H9 (cell line): Measurements from ENCODE around the gene HIPK1. TPM values are rescaled to one million over a fixed set of nuclear protein-coding genes. Genes with fewer than 3 reads are reported as not detected.

Source experiments
- DNase-seq: peaks from one replicate; pipeline ENCODE4 v3.0.0-alpha.2; 2017
- H2AFZ ChIP-seq: one replicate; pipeline ENCODE4 v1.6.1; 2013; ENCODE audit warnings: mild to moderate bottlenecking, low read length, control low read depth, moderate library complexity
- H2AK5ac ChIP-seq: 2 replicates; pipeline ENCODE4 v1.6.1; 2013; ENCODE audit warnings: low read length, control low read depth, mixed read lengths; ENCODE audit not compliant: insufficient read length
- H2BK120ac ChIP-seq: one replicate; pipeline ENCODE4 v1.6.1; 2013; ENCODE audit warnings: low read depth, mild to moderate bottlenecking, low read length, control low read depth, inconsistent platforms; ENCODE audit not compliant: poor library complexity, severe bottlenecking
- H2BK12ac ChIP-seq: 2 replicates; pipeline ENCODE4 v1.6.1; 2013; ENCODE audit warnings: low read length, control low read depth, mixed read lengths, low read depth; ENCODE audit not compliant: insufficient read length
- H2BK15ac ChIP-seq: 2 replicates; pipeline ENCODE4 v1.6.1; 2013; ENCODE audit warnings: low read depth, low read length, control low read depth
- H2BK20ac ChIP-seq: one replicate; pipeline ENCODE4 v1.6.1; 2013; ENCODE audit warnings: low read depth, mild to moderate bottlenecking, low read length, control low read depth, inconsistent platforms; ENCODE audit not compliant: poor library complexity, severe bottlenecking
- H2BK5ac ChIP-seq: 2 replicates; pipeline ENCODE4 v1.6.1; 2013; ENCODE audit warnings: low read length, control low read depth, mixed read lengths; ENCODE audit not compliant: insufficient read length
- H3K14ac ChIP-seq: 2 replicates; pipeline ENCODE4 v1.6.1; 2013; ENCODE audit warnings: low read length, control low read depth; ENCODE audit not compliant: insufficient read depth
- H3K18ac ChIP-seq: 2 replicates; pipeline ENCODE4 v1.6.1; 2013; ENCODE audit warnings: low read depth, mild to moderate bottlenecking, mixed read lengths, low read length, control low read depth; ENCODE audit not compliant: insufficient read length
- H3K23ac ChIP-seq: 2 replicates; pipeline ENCODE4 v1.6.1; 2013; ENCODE audit warnings: low read length, control low read depth, mixed read lengths, low read depth; ENCODE audit not compliant: insufficient read length
- H3K23me2 ChIP-seq: 2 replicates; pipeline ENCODE4 v1.6.1; 2013; ENCODE audit warnings: low read depth, mild to moderate bottlenecking, mixed read lengths, low read length, control low read depth; ENCODE audit not compliant: insufficient read length, poor library complexity, severe bottlenecking
- H3K27ac ChIP-seq: 2 replicates; pipeline ENCODE4 v1.5.1; 2013; ENCODE audit warnings: low read length, control low read depth, mixed read lengths, low read depth; ENCODE audit not compliant: insufficient read length
- H3K27me3 ChIP-seq: 2 replicates; pipeline ENCODE4 v1.6.1; 2013; ENCODE audit warnings: low read length, control low read depth, inconsistent platforms; ENCODE audit not compliant: insufficient read depth
- H3K4ac ChIP-seq: 2 replicates; pipeline ENCODE4 v1.6.1; 2013; ENCODE audit warnings: low read depth, mild to moderate bottlenecking, control low read depth, inconsistent platforms, low read length, moderate library complexity
- H3K4me1 ChIP-seq: 2 replicates; pipeline ENCODE4 v1.6.1; 2013; ENCODE audit warnings: low read length, control low read depth, inconsistent platforms; ENCODE audit not compliant: insufficient read depth
- H3K4me2 ChIP-seq: 2 replicates; pipeline ENCODE4 v1.6.1; 2013; ENCODE audit warnings: low read length, control low read depth, mixed read lengths; ENCODE audit not compliant: insufficient read length, insufficient read depth
- H3K56ac ChIP-seq: 2 replicates; pipeline ENCODE4 v1.6.1; 2013; ENCODE audit warnings: low read depth, mild to moderate bottlenecking, mixed read lengths, low read length, control low read depth; ENCODE audit not compliant: insufficient read length
- H3K79me1 ChIP-seq: 2 replicates; pipeline ENCODE4 v1.6.1; 2013; ENCODE audit warnings: low read depth, mild to moderate bottlenecking, moderate library complexity, low read length, control low read depth, inconsistent platforms; ENCODE audit not compliant: insufficient read depth, poor library complexity, severe bottlenecking
- H3K79me2 ChIP-seq: 2 replicates; pipeline ENCODE4 v1.6.1; 2013; ENCODE audit warnings: low read length, control low read depth, inconsistent platforms; ENCODE audit not compliant: insufficient read depth
- H3K9ac ChIP-seq: 2 replicates; pipeline ENCODE4 v1.6.1; 2013; ENCODE audit warnings: low read length, control low read depth, mixed read lengths; ENCODE audit not compliant: insufficient read length; ENCODE audit errors: extremely low read depth
- H3K9me3 ChIP-seq: one replicate; pipeline ENCODE4 v1.6.1; 2013; ENCODE audit warnings: low read depth, low read length, inconsistent platforms; ENCODE audit not compliant: control insufficient read depth
- H3T11ph ChIP-seq: one replicate; pipeline ENCODE4 v1.6.1; 2013; ENCODE audit warnings: mild to moderate bottlenecking, low read length, control low read depth, inconsistent platforms
- H4K20me1 ChIP-seq: one replicate; pipeline ENCODE4 v1.6.1; 2013; ENCODE audit not compliant: control insufficient read depth, insufficient read length, insufficient read depth
- H4K5ac ChIP-seq: 2 replicates; pipeline ENCODE4 v1.6.1; 2013; ENCODE audit warnings: low read depth, mild to moderate bottlenecking, mixed read lengths, low read length, control low read depth; ENCODE audit not compliant: insufficient read length
- H4K8ac ChIP-seq: replicated peaks from 2 replicates; pipeline ENCODE4 v1.6.1; 2013; ENCODE audit warnings: low read length, control low read depth, mixed read lengths, low read depth; ENCODE audit not compliant: insufficient read length
- H4K91ac ChIP-seq: 2 replicates; pipeline ENCODE4 v1.6.1; 2013; ENCODE audit warnings: low read depth, mild to moderate bottlenecking, moderate library complexity, mixed read lengths, low read length, control low read depth; ENCODE audit not compliant: insufficient read length
- H3K27ac Mint-ChIP-seq, 3 experiments: 2 replicates in 2 of 3; 3 replicates in 1 of 3; pipeline ENCODE4 v1.8.0; 2020 to 2021; ENCODE audit warnings: mixed read lengths in 3 of 3, mild to moderate bottlenecking in 1 of 3, moderate library complexity in 1 of 3
- H3K27me3 Mint-ChIP-seq: 2 replicates; pipeline ENCODE4 v1.8.0; 2021; ENCODE audit warnings: low read depth, mild to moderate bottlenecking, moderate library complexity, mixed read lengths
- H3K36me3 Mint-ChIP-seq, 3 experiments: 2 replicates in 2 of 3; 3 replicates in 1 of 3; pipeline ENCODE4 v1.8.0; 2020 to 2021; ENCODE audit warnings: low read depth in 3 of 3, mixed read lengths in 3 of 3; ENCODE audit not compliant: insufficient read depth in 1 of 3
- H3K4me1 Mint-ChIP-seq, 2 experiments: 2 replicates each; pipeline ENCODE4 v1.8.0; 2020; ENCODE audit warnings: mixed read lengths in 2 of 2
- H3K4me3 Mint-ChIP-seq, 2 experiments: 2 replicates in 1 of 2; 3 replicates in 1 of 2; pipeline ENCODE4 v1.8.0; 2020 to 2021; ENCODE audit warnings: mild to moderate bottlenecking in 2 of 2, mixed read lengths in 2 of 2, moderate library complexity in 1 of 2
- H3K9me3 Mint-ChIP-seq, 2 experiments: 2 replicates in 1 of 2; 3 replicates in 1 of 2; pipeline ENCODE4 v1.8.0; 2020; ENCODE audit warnings: mild to moderate bottlenecking in 2 of 2, mixed read lengths in 2 of 2, moderate library complexity in 1 of 2
- WGBS: extraction: QIAGEN DNeasy Blood & Tissue Kit; methylation state at CpG from one replicate; pipeline ENCODE4 v1.1.7; 2013; ENCODE audit warnings: missing lambda C conversion rate, low lambda C conversion rate, mixed read lengths; ENCODE audit not compliant: insufficient read length; ENCODE audit errors: extremely low coverage; 5-methylcytosine and 5-hydroxymethylcytosine counted together
- total RNA-seq: library from RNA; stranded (reverse); gene quantifications from 2 replicates; pipeline ENCODE4 v1.2.1, GENCODE V29; 2021
- TF ChIP-seq, protein P1 (sequence below): fragments of 200-600 bp; sonication (generic); conservative IDR thresholded peaks from 3 replicates; pipeline ENCODE4 v1.8.0; 2021; ENCODE audit warnings: antibody characterized with exemption, mild to moderate bottlenecking

HIPK1 gene
- total RNA-seq, 1 experiment from 2014 or later: 65.7 TPM

DNA sequence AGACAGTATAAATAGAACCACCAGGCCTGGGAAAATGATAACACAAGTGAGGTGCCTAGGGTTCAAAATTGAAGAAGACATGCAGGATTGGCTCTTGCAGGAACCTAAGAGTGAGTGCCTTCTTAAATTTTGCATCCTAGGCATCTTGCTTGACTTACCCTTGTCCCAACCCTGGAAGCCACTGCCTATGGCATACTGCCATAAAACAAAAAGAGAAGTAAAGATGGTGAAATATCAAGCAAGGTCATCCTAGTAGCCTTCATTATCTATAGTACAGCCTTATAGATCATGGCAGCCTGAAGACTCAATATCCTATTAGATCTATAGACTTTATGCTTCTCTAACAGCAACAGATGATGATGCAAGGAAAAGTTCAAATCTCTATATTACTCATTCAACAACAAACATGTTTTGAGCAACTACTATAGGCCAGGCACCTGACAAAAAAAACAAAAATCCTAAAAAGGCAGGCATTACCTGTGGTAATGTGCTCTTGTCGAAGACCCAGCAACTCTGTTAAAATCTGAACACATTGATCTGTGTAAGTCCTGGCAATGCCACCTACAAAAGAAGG is 30.8 kb upstream of the HIPK1 start:
- no peak overlapping the region for H3K27ac Mint-ChIP-seq
- Histone ChIP-seq H2BK5ac (no peak overlapping the region), H3K79me2 (no peaks in the 10 kb centered on the region), H2BK15ac (no peak overlapping the region), H3T11ph (no peak overlapping the region), H2AK5ac (no peak overlapping the region), H4K20me1 (no peaks in the 10 kb centered on the region), H3K56ac (no peak overlapping the region), H3K9ac (no peak overlapping the region), H3K27ac (no peak overlapping the region), H2BK20ac (no peak overlapping the region), H3K79me1 (no peaks in the 10 kb centered on the region), H3K9me3 (no peaks in the 10 kb centered on the region), H2BK120ac (no peak overlapping the region), H4K8ac (no peak overlapping the region), H3K4ac (no peak overlapping the region), H3K23me2 (no peaks in the 10 kb centered on the region), H3K18ac (no peak overlapping the region), H2AFZ (no peak overlapping the region), H3K27me3 (no peaks in the 10 kb centered on the region), H3K4me1 (no peaks in the 10 kb centered on the region), H4K5ac (no peak overlapping the region), H2BK12ac (no peak overlapping the region), H3K23ac (no peak overlapping the region), H3K4me2 (no peak overlapping the region), H3K14ac (no peak overlapping the region), H4K91ac (no peak overlapping the region)
- no peaks in the 10 kb centered on the region for H3K9me3 Mint-ChIP-seq
- peaks cover 2 to 31% (median 21%) of the 10 kb centered on the region in 3 experiments; a peak in 4 of 7 replicates for H3K36me3 Mint-ChIP-seq
- peaks cover 0 to 1% of the 10 kb centered on the region in 2 experiments; a peak in 1 of 4 replicates for H3K4me1 Mint-ChIP-seq
- no peaks in the 10 kb centered on the region for H3K27me3 Mint-ChIP-seq
- DNase-seq: no peak
- no peak overlapping the region for H3K4me3 Mint-ChIP-seq
- TF ChIP-seq, protein P1, sequence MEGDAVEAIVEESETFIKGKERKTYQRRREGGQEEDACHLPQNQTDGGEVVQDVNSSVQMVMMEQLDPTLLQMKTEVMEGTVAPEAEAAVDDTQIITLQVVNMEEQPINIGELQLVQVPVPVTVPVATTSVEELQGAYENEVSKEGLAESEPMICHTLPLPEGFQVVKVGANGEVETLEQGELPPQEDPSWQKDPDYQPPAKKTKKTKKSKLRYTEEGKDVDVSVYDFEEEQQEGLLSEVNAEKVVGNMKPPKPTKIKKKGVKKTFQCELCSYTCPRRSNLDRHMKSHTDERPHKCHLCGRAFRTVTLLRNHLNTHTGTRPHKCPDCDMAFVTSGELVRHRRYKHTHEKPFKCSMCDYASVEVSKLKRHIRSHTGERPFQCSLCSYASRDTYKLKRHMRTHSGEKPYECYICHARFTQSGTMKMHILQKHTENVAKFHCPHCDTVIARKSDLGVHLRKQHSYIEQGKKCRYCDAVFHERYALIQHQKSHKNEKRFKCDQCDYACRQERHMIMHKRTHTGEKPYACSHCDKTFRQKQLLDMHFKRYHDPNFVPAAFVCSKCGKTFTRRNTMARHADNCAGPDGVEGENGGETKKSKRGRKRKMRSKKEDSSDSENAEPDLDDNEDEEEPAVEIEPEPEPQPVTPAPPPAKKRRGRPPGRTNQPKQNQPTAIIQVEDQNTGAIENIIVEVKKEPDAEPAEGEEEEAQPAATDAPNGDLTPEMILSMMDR: no peak
- WGBS: no CpG with 5 or more reads among the region's 1 CpG
